K562 (cell line): ENCODE data around the gene RNF187. TPM values are rescaled to one million over a fixed set of nuclear protein-coding genes. Genes with fewer than 3 reads are reported as not detected.
A peak's percentile ranks its signal among the peaks of the same experiment; 100 is the strongest.

Source experiments
- ATAC-seq: fragments of 200-7000 bp; cut with Tn5 transposase; 3 replicates; pipeline ENCODE4 v1.9.1; 2020; ENCODE audit warnings: moderate library complexity
- BruUV-seq: library from RNA; stranded (reverse); fragments of 400-500 nt; replicated peaks from 2 replicates; lab custom pipeline; 2021; lab: Mats Ljungman, UMichigan
- CTCF ChIA-PET: fragments of 300-600 bp; formaldehyde crosslinking; extraction: SDS; loops from one replicate; lab custom pipeline; 2021; ENCODE audit warnings: low intra/inter-chr PET ratio; lab: Yijun Ruan, JAX
- POLR2A ChIA-PET: fragments of 300-600, 350-650 bp; sonication (Branson Sonifier 250); formaldehyde crosslinking; extraction: SDS; loops from one replicate; lab custom pipeline; 2021; ENCODE audit warnings: antibody characterized with exemption, inconsistent platforms; lab: Yijun Ruan, JAX
- DNase-seq, 4 experiments: peaks; one replicate each; pipeline versions ENCODE4 v3.0.0 to v3.0.0-alpha.2; 2011 to 2018; ENCODE audit warnings: low spot score in 3 of 4, mixed read lengths in 3 of 4; ENCODE audit errors: extremely low read depth in 1 of 4
- FAIRE-seq: peaks from 2 replicates; lab custom pipeline; 2011; peaks lifted over from hg19 to GRCh38; lab: Jason Lieb, UNC
- H2AFZ ChIP-seq: 2 replicates; pipeline ENCODE4 v1.6.0; 2011; ENCODE audit warnings: low read depth, low read length, control low read depth, inconsistent platforms
- H3K27ac ChIP-seq: fragments of 200-600 bp; 3 replicates; pipeline ENCODE4 v1.8.0; 2011; ENCODE audit warnings: low read depth, mild to moderate bottlenecking, control low read depth, inconsistent platforms, low read length, moderate library complexity, mixed read lengths; ENCODE audit errors: extremely low read depth
- H3K27me3 ChIP-seq, 2 experiments: fragments of 300-600 bp in 1 of 2; 2 replicates in 1 of 2; 3 replicates in 1 of 2; pipeline versions ENCODE4 v1.6.0 to v1.8.0; 2011; ENCODE audit warnings: inconsistent platforms in 2 of 2, low read length in 2 of 2, mild to moderate bottlenecking in 1 of 2, mixed read lengths in 1 of 2, moderate library complexity in 1 of 2; ENCODE audit not compliant: control insufficient read depth in 2 of 2, insufficient read depth in 2 of 2
- H3K36me3 ChIP-seq: fragments of 300-600 bp; 3 replicates; pipeline ENCODE4 v1.8.0; 2011; ENCODE audit warnings: mild to moderate bottlenecking, low read length, inconsistent platforms; ENCODE audit not compliant: control insufficient read depth, insufficient read depth
- H3K4me1 ChIP-seq, 2 experiments: fragments of 200-600 bp in 1 of 2; replicated peaks in 1 of 2; 2 replicates in 1 of 2; 3 replicates in 1 of 2; pipeline versions ENCODE4 v1.5.1 to v1.8.0; 2011; ENCODE audit warnings: inconsistent platforms in 2 of 2, low read length in 2 of 2, mild to moderate bottlenecking in 1 of 2, mixed read lengths in 1 of 2, moderate library complexity in 1 of 2; ENCODE audit not compliant: control insufficient read depth in 2 of 2, insufficient read depth in 2 of 2
- H3K4me2 ChIP-seq: 2 replicates; pipeline ENCODE4 v1.6.1; 2011; ENCODE audit warnings: low read length, control low read depth, inconsistent platforms, mixed read lengths; ENCODE audit not compliant: insufficient read depth
- H3K4me3 ChIP-seq: fragments of 200-600 bp; sonication (generic), shearing (Covaris generic); 2 replicates; pipeline ENCODE4 v1.5.1; 2016; ENCODE audit warnings: control low read depth, inconsistent platforms
- H3K79me2 ChIP-seq: fragments of 200-600 bp; 3 replicates; pipeline ENCODE4 v1.8.0; 2011; ENCODE audit warnings: low read length, inconsistent platforms; ENCODE audit not compliant: control insufficient read depth, insufficient read depth
- H3K9ac ChIP-seq, 2 experiments: 2 replicates each; pipeline versions ENCODE4 v1.6.0 to v1.6.1; 2011; ENCODE audit warnings: low read depth in 2 of 2, low read length in 2 of 2, control low read depth in 1 of 2, inconsistent platforms in 1 of 2, mild to moderate bottlenecking in 1 of 2, mixed read lengths in 1 of 2; ENCODE audit not compliant: insufficient read depth in 1 of 2
- H3K9me1 ChIP-seq: one replicate; pipeline ENCODE4 v1.6.0; 2011; ENCODE audit warnings: inconsistent platforms, mild to moderate bottlenecking, low read length, moderate library complexity; ENCODE audit not compliant: control insufficient read depth, insufficient read depth
- H3K9me3 ChIP-seq: replicated peaks from 2 replicates; pipeline ENCODE4 v1.5.1; 2011; ENCODE audit warnings: low read depth, low read length, inconsistent platforms; ENCODE audit not compliant: control insufficient read depth, insufficient read depth
- H4K20me1 ChIP-seq: replicated peaks from 2 replicates; pipeline ENCODE4 v1.6.1; 2011; ENCODE audit warnings: low read length, inconsistent platforms, mixed read lengths; ENCODE audit not compliant: control insufficient read depth, insufficient read depth
- ARID4B ChIP-seq: sonication (generic); formaldehyde crosslinking; IDR thresholded peaks from 2 replicates; pipeline ENCODE4 v1.8.0; 2022; ENCODE audit warnings: mild to moderate bottlenecking, missing genetic modification reagents
- EP300 ChIP-seq: IDR thresholded peaks from 2 replicates; pipeline ENCODE4 v1.6.1; 2012; ENCODE audit warnings: low read length, improper control_type of control experiment
- TEAD4 ChIP-seq, 2 experiments: sonication (generic) in 1 of 2; formaldehyde crosslinking in 1 of 2; IDR thresholded peaks; 2 replicates each; pipeline versions ENCODE4 v1.6.1 to v1.8.0; 2012 to 2022; ENCODE audit warnings: borderline replicate concordance in 1 of 2, inconsistent platforms in 1 of 2, low read length in 1 of 2, mild to moderate bottlenecking in 1 of 2, missing genetic modification reagents in 1 of 2
- XRCC3 ChIP-seq: fragments of 450-650 bp; IDR thresholded peaks from 2 replicates; pipeline ENCODE4 v1.6.1; 2017; ENCODE audit warnings: mild to moderate bottlenecking, moderate library complexity
- ZFPM2 ChIP-seq: fragments of 250-450 bp; sonication (Bioruptor Pico); IDR thresholded peaks from 2 replicates; pipeline ENCODE4 v1.5.1; 2022; ENCODE audit warnings: mild to moderate bottlenecking
- WGBS: fragments of 100-300 bp; shearing (Covaris generic); methylation state at CpG from one replicate; pipeline ENCODE4 v1.1.6; 2016; ENCODE audit warnings: low coverage, mixed read lengths; ENCODE audit not compliant: insufficient coverage; ENCODE audit errors: missing lambda C conversion rate; 5-methylcytosine and 5-hydroxymethylcytosine counted together
- in situ Hi-C: fragments of 300-500 bp; cut with MboI; formaldehyde crosslinking; loops from 4 replicates; pipeline ENCODE4 v1.15.0; 2018; ENCODE audit warnings: inconsistent platforms, mixed read lengths
- intact Hi-C: fragments of 100-400 bp; cut with micrococcal nuclease; formaldehyde crosslinking; loops from 2 replicates; pipeline ENCODE4 v1.14.2; 2022
- polyA plus RNA-seq, 8 experiments: library from polyadenylated mRNA; depleted of rRNA in 4 of 8; stranded (reverse) in 5 of 8; unstranded in 3 of 8; fragments of >200 nt; fragmentation: Nextera tagmentation in 2 of 8; fragmentation: Illumina TruSeq in 1 of 8; extraction: Ambion mirVana in 2 of 8; extraction: Trizol in 1 of 8; gene quantifications; 2 replicates each; pipeline versions ENCODE4 v1.2.1 to v1.2.3, GENCODE V29; 2011 to 2014; ENCODE audit warnings: inconsistent platforms in 1 of 8, missing spikeins in 1 of 8
- total RNA-seq, 7 experiments: library from RNA; depleted of rRNA in 6 of 7; stranded (reverse); fragments of >200 nt in 6 of 7; fragmentation: Illumina TruSeq in 2 of 7; extraction: Trizol in 2 of 7; gene quantifications; 2 replicates each; pipeline versions ENCODE4 v1.2.1 to v1.2.3, GENCODE V29; 2011 to 2021; ENCODE audit warnings: low replicate concordance in 1 of 7

RNF187 gene
- total and polyA plus RNA-seq, 9 of the 15 experiments (the other 6 are each of a cell fraction or from before 2014, with no cell fraction given) = 2.3 to 119 (median 41.9) TPM

- no peak overlapping the region for H3K4me3 ChIP-seq
- intact Hi-C loops (no loop called here), in situ Hi-C loops (loop anchor here (5.0 kb wide), 1 partner anchor 372 kb away; no protein-coding TSS in a partner anchor)
- no peaks in the 10 kb centered on the region for H4K20me1 ChIP-seq
- no peak for ATAC-seq
- H3K27ac ChIP-seq = no peak overlapping the region
- 58% methylated on average over 6 of the region's 6 CpGs for WGBS
- no peaks in the 10 kb centered on the region for H3K27me3 ChIP-seq
- no peak overlapping the region for H3K4me2 ChIP-seq
- peaks cover 14% of the 10 kb centered on the region for H3K9me3 ChIP-seq
- FAIRE-seq = no peak
- DNase-seq = no peak
- no peaks in the 10 kb centered on the region for H3K9me1 ChIP-seq
- TF ChIP-seq ARID4B (CRISPR knock-in tag) (no peak), ZFPM2 (CRISPR knock-in tag) (no peak), XRCC3 (no peak), TEAD4 (IDR thresholded peaks at IDR 0.05; ENCODE audit: low read length) (peak; percentile 25; the same call in 1 of the 2 replicates), TEAD4 (CRISPR knock-in tag; IDR thresholded peaks at IDR 0.05; ENCODE audit: borderline replicate concordance) (no peak), EP300 (no peak)
- POLR2A ChIA-PET = interaction anchor here (0.6 to 1.3 kb wide), 2 partner anchors 34 to 51 kb away, joined by 3 to 4 read pairs; a partner anchor contains a TSS
- CTCF ChIA-PET = no interaction called here
- no peaks in the 10 kb centered on the region for H3K79me2 ChIP-seq
- H3K4me1 ChIP-seq = peaks cover 43 to 44% of the 10 kb centered on the region in 2 experiments
- no peak overlapping the region for H2AFZ ChIP-seq
- BruUV-seq = no TSS peak
- no peaks in the 10 kb centered on the region for H3K36me3 ChIP-seq
- no peak overlapping the region for H3K9ac ChIP-seq
Observed at GRCh38 chr1:228508840-228509415, 21.7 kb downstream of the RNF187 start.
